ENCODE results near the gene WFDC6. TPM values are rescaled to one million over a fixed set of nuclear protein-coding genes. Genes with fewer than 3 reads are reported as not detected.
"Not testable (repeated sequence)": the region's sequence is repeated elsewhere in the genome, so short reads cannot be mapped to it uniquely, and the experiment has no call there.

Gene WFDC6
- not detected for total RNA-seq

- H3K4me3 ChIP-seq = no peak within 1 kb of the TSS
- no peak for TF ChIP-seq CTCF (IDR thresholded peaks at IDR 0.05)
- no peak within 1 kb of the TSS for H3K27ac ChIP-seq
- no peaks in the 10 kb centered on the region for H3K27me3 ChIP-seq (replicated peaks; ENCODE audit: insufficient read depth)
- DNase-seq (ENCODE audit: low spot score) (no peak), ATAC-seq (ENCODE audit: insufficient number of reproducible peaks, low FRiP score, low read depth) (no peak)
- H3K36me3 ChIP-seq = no peaks in the 10 kb centered on the region
- no peaks in the 10 kb centered on the region for H3K9me3 ChIP-seq
- H3K4me1 ChIP-seq (ENCODE audit: control insufficient read depth in 1 of 2, low read depth in 2 of 2) = no peaks in the 10 kb centered on the region
These were observed at the start of gene WFDC6 for GRCh38 chr20:45539382-45539781. TSS of gene WFDC6 (minus strand) at chr20:45539482. CDS start at chr20:45539407, 75 bp downstream.

DNA sequence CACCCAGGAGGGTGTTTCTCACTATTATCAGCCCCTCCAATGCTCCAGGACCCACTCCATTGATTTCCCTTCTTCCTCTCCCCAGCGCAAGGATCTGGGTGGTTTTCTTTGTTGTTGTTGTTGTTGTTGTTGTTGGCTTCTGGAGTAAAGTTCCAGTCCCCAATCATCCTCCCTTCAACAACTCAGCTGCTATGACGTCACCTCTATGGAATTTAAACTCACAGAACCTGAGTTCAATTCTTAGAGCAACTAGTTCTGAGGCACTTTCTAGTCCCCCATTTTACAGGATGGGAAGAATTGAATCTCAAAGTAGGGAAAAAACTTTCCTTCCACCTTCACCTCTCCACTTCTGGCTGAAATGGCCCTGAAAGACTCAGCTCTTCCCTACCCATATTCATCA lies 49.5 kb upstream of the WFDC6 start:
- H3K4me3 ChIP-seq = no peak overlapping the region
- no peaks in the 10 kb centered on the region for H3K9me3 ChIP-seq
- H3K36me3 ChIP-seq = no peaks in the 10 kb centered on the region
- no peaks in the 10 kb centered on the region for H3K4me1 ChIP-seq (ENCODE audit: control insufficient read depth in 1 of 2, low read depth in 2 of 2)
- no peak for ATAC-seq (ENCODE audit: insufficient number of reproducible peaks, low FRiP score, low read depth)
- no peak for TF ChIP-seq CTCF (IDR thresholded peaks at IDR 0.05)
- no peak for DNase-seq (ENCODE audit: low spot score)
- no peak overlapping the region for H3K27ac ChIP-seq
- H3K27me3 ChIP-seq (replicated peaks; ENCODE audit: insufficient read depth) = no peaks in the 10 kb centered on the region

GRCh38 chr20:45585986-45586385 lies 46.7 kb upstream of the WFDC6 start:
- DNase-seq (ENCODE audit: low spot score); H3K27me3 ChIP-seq (replicated peaks; ENCODE audit: insufficient read depth); H3K9me3 ChIP-seq; H3K4me1 ChIP-seq (ENCODE audit: control insufficient read depth in 1 of 2, low read depth in 2 of 2); H3K36me3 ChIP-seq; ATAC-seq (ENCODE audit: insufficient number of reproducible peaks, low FRiP score, low read depth); H3K27ac ChIP-seq; H3K4me3 ChIP-seq: not testable (repeated sequence)

DNA sequence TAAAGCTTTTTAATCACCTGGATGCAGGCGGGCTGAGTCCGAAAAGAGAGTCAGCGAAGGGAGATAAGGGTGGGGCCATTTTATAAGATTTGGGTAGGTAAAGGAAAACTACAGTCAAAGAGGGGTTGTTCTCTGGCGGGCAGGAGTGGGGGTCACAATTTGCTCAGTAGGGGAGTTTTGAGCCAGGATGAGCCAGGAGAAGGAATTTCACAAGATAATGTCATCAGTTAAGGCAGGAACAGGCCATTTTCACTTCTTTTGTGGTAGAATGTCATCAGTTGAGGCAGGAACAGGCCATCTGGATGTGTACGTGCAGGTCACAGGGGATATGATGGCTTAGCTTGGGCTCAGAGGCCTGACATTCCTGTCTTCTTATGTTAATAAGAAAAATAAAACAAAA lies 45.0 kb upstream of the WFDC6 start:
- not testable (repeated sequence) for H3K9me3 ChIP-seq; H3K4me3 ChIP-seq; H3K27me3 ChIP-seq (replicated peaks; ENCODE audit: insufficient read depth); H3K36me3 ChIP-seq; ATAC-seq (ENCODE audit: insufficient number of reproducible peaks, low FRiP score, low read depth); H3K27ac ChIP-seq; DNase-seq (ENCODE audit: low spot score); H3K4me1 ChIP-seq (ENCODE audit: control insufficient read depth in 1 of 2, low read depth in 2 of 2)

DNA sequence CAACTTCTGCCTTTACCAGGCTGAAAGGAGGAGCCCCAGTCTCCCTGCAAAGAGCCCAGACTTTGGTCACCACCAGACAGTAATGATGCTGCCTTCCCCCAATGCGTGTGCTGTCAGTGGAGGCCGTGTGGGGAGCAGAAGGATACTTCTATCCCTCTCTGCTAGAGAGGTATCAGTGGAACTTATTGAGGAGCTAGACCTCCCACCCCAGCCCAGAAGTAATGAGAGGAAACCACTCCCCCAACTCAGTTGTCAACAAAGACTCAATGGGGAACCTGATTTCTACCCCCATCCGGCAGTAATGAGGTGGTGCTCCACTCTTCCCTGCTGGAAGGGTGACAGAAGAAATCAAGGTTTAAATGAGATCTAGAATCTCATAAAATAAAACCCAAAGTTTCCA lies 44.2 kb upstream of the WFDC6 start:
- no peak for TF ChIP-seq CTCF (IDR thresholded peaks at IDR 0.05)
- Histone ChIP-seq H3K36me3 (no peaks in the 10 kb centered on the region), H3K27me3 (replicated peaks; ENCODE audit: insufficient read depth) (no peaks in the 10 kb centered on the region), H3K4me1 (ENCODE audit: control insufficient read depth in 1 of 2, low read depth in 2 of 2) (no peaks in the 10 kb centered on the region), H3K9me3 (no peaks in the 10 kb centered on the region), H3K4me3 (no peak overlapping the region), H3K27ac (no peak overlapping the region)
- DNase-seq (ENCODE audit: low spot score) (no peak), ATAC-seq (ENCODE audit: insufficient number of reproducible peaks, low FRiP score, low read depth) (no peak)

DNA sequence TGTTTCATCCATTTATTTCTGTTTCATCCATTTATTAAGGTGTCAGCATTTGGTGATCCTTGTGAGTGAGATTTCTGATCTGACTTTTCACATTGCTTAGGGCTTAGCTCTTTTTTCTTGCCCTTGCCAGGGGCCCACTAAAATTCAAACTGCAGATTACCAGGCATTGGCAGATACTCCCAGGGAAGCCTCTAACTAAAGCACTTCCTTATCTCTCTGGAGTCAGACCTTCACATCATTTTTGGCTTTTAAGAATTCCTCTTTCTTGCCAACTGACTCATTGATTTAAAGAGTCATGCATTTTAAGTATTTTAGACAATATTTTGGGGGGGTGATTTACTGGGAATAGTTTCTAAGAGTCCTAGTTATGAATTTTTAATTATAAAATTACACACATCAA lies 42.4 kb upstream of the WFDC6 start:
- no peak for TF ChIP-seq CTCF (IDR thresholded peaks at IDR 0.05)
- no peaks in the 10 kb centered on the region for H3K36me3 ChIP-seq

More for the DNA sequence above, 42.4 kb upstream of the WFDC6 start:
- DNase-seq (ENCODE audit: low spot score) (no peak), ATAC-seq (ENCODE audit: insufficient number of reproducible peaks, low FRiP score, low read depth) (no peak)
- Histone ChIP-seq H3K4me3 (no peak overlapping the region), H3K27me3 (replicated peaks; ENCODE audit: insufficient read depth) (no peaks in the 10 kb centered on the region), H3K27ac (no peak overlapping the region), H3K9me3 (no peaks in the 10 kb centered on the region), H3K4me1 (ENCODE audit: control insufficient read depth in 1 of 2, low read depth in 2 of 2) (no peaks in the 10 kb centered on the region)
